ENCODE measurements around the gene KRTAP2-3.
"Not testable (repeated sequence)": the region's sequence is repeated elsewhere in the genome, so short reads cannot be mapped to it uniquely, and the experiment has no call there.

KRTAP2-3 gene

GRCh38 chr17:41098042-41098441 is 38.1 kb upstream of the KRTAP2-3 start, which contains the start of gene KRTAP4-8:
Gene KRTAP4-8, minus strand, starts transcription at chr17:41098142. Its CDS starts 58 bp downstream, at chr17:41098084.
- Histone ChIP-seq H3K27ac (ENCODE audit: low read depth, low read length) (no peak within 1 kb of the TSS), H3K36me3 (ENCODE audit: control insufficient read depth in 5 of 5, insufficient read depth in 5 of 5, low read length in 5 of 5) (no peaks in the 10 kb centered on the region), H3K4me1 (ENCODE audit: control insufficient read depth in 5 of 5, insufficient read depth in 5 of 5, low read length in 5 of 5) (no peaks in the 10 kb centered on the region), H3K9me3 (ENCODE audit: control insufficient read depth in 5 of 5, low read length in 5 of 5) (no peaks in the 10 kb centered on the region), H3K4me3 (ENCODE audit: low read depth in 1 of 5, low read length in 5 of 5) (no peak within 1 kb of the TSS), H3K9ac (ENCODE audit: low read length in 5 of 5) (no peak within 1 kb of the TSS), H3K27me3 (ENCODE audit: control insufficient read depth in 5 of 5, insufficient read depth in 4 of 5, low read length in 5 of 5) (peaks cover 0 to 2% (median 0%) of the 10 kb centered on the region in 5 donors)

GRCh38 chr17:41096055-41096454 is 36.1 kb upstream of the KRTAP2-3 start:
- no peak overlapping the region for H3K9ac ChIP-seq (ENCODE audit: low read length in 5 of 5)
- H3K27ac ChIP-seq (ENCODE audit: low read depth, low read length), result no peak overlapping the region
- no peaks in the 10 kb centered on the region for H3K9me3 ChIP-seq (ENCODE audit: control insufficient read depth in 5 of 5, low read length in 5 of 5)
- no peaks in the 10 kb centered on the region for H3K36me3 ChIP-seq (ENCODE audit: control insufficient read depth in 5 of 5, insufficient read depth in 5 of 5, low read length in 5 of 5)
- H3K27me3 ChIP-seq (ENCODE audit: control insufficient read depth in 5 of 5, insufficient read depth in 4 of 5, low read length in 5 of 5), result peaks cover 0 to 2% (median 0%) of the 10 kb centered on the region in 5 donors
- no peaks in the 10 kb centered on the region for H3K4me1 ChIP-seq (ENCODE audit: control insufficient read depth in 5 of 5, insufficient read depth in 5 of 5, low read length in 5 of 5)
- H3K4me3 ChIP-seq (ENCODE audit: low read depth in 1 of 5, low read length in 5 of 5), result no peak overlapping the region

GRCh38 chr17:41088760-41089352 is 28.9 kb upstream of the KRTAP2-3 start:
- H3K4me3 ChIP-seq (ENCODE audit: low read depth in 1 of 5, low read length in 5 of 5); H3K27ac ChIP-seq (ENCODE audit: low read depth, low read length); H3K4me1 ChIP-seq (ENCODE audit: control insufficient read depth in 5 of 5, insufficient read depth in 5 of 5, low read length in 5 of 5); H3K36me3 ChIP-seq (ENCODE audit: control insufficient read depth in 5 of 5, insufficient read depth in 5 of 5, low read length in 5 of 5); H3K9ac ChIP-seq (ENCODE audit: low read length in 5 of 5); H3K9me3 ChIP-seq (ENCODE audit: control insufficient read depth in 5 of 5, low read length in 5 of 5); H3K27me3 ChIP-seq (ENCODE audit: control insufficient read depth in 5 of 5, insufficient read depth in 4 of 5, low read length in 5 of 5): not testable (repeated sequence)

DNA sequence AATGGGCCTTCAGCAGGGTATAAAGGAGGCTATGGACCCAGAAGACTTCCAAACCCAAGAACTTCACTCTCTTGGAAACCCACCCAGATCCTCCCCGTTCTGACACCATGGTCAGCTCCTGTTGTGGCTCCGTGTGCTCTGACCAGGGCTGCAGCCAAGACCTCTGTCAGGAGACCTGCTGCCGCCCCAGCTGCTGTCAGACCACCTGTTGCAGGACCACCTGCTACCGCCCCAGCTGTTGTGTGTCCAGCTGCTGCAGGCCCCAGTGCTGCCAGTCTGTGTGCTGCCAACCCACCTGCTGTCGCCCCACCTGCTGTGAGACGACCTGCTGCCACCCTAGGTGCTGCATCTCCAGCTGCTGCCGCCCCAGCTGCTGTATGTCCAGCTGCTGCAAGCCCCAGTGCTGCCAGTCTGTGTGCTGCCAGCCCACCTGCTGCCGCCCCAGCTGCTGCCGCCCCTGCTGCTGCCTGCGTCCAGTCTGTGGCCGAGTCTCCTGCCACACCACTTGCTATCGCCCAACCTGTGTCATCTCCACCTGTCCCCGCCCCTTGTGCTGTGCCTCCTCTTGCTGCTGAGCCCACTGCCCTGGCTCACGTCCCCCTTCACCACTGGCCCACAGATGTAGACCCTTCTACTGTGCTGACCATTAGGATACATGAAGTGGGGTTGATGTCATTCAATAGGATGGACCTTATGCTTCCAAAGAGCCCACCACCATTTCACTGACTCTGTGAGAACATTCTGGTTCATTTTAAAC is 24.4 kb upstream of the KRTAP2-3 start, which contains the start of gene KRTAP4-7:
KRTAP4-7 (plus strand) TSS at position 51 of the 757 bp plus-strand sequence; CDS start at position 108, 57 bp downstream.
- H3K27me3 ChIP-seq (ENCODE audit: control insufficient read depth in 5 of 5, insufficient read depth in 4 of 5, low read length in 5 of 5); H3K9me3 ChIP-seq (ENCODE audit: control insufficient read depth in 5 of 5, low read length in 5 of 5): not testable (repeated sequence)

DNA sequence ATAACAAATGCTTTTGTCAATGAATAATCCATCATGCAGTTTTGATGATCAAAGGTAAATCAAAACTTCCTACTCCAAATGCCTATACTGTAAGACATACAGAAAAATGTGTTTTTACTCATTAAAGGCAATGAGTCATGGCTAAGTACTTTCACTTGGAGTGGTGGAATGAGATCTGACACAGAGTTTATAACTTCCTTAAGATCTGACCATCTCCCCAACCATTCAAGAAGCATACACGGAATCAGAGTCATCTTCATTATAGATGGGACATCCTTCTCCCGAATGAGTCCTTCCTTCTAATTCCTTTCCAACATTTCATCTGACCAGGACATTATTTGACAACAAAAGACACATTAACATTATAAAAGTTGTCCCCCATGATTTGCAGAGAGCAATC is 23.5 kb upstream of the KRTAP2-3 start:
- not testable (repeated sequence) for H3K36me3 ChIP-seq (ENCODE audit: control insufficient read depth in 5 of 5, insufficient read depth in 5 of 5, low read length in 5 of 5); H3K9me3 ChIP-seq (ENCODE audit: control insufficient read depth in 5 of 5, low read length in 5 of 5); H3K9ac ChIP-seq (ENCODE audit: low read length in 5 of 5); H3K27ac ChIP-seq (ENCODE audit: low read depth, low read length); H3K27me3 ChIP-seq (ENCODE audit: control insufficient read depth in 5 of 5, insufficient read depth in 4 of 5, low read length in 5 of 5); H3K4me3 ChIP-seq (ENCODE audit: low read depth in 1 of 5, low read length in 5 of 5); H3K4me1 ChIP-seq (ENCODE audit: control insufficient read depth in 5 of 5, insufficient read depth in 5 of 5, low read length in 5 of 5)

More for the DNA sequence above, 24.4 kb upstream of the KRTAP2-3 start, which contains the start of gene KRTAP4-7:
- H3K27ac ChIP-seq (ENCODE audit: low read depth, low read length); H3K4me1 ChIP-seq (ENCODE audit: control insufficient read depth in 5 of 5, insufficient read depth in 5 of 5, low read length in 5 of 5); H3K4me3 ChIP-seq (ENCODE audit: low read depth in 1 of 5, low read length in 5 of 5); H3K9ac ChIP-seq (ENCODE audit: low read length in 5 of 5); H3K36me3 ChIP-seq (ENCODE audit: control insufficient read depth in 5 of 5, insufficient read depth in 5 of 5, low read length in 5 of 5): not testable (repeated sequence)

- Histone ChIP-seq H3K27me3 (ENCODE audit: control insufficient read depth in 5 of 5, insufficient read depth in 4 of 5, low read length in 5 of 5) (no peaks in the 10 kb centered on the region), H3K9ac (ENCODE audit: low read length in 5 of 5) (no peak overlapping the region), H3K36me3 (ENCODE audit: control insufficient read depth in 5 of 5, insufficient read depth in 5 of 5, low read length in 5 of 5) (no peaks in the 10 kb centered on the region), H3K27ac (ENCODE audit: low read depth, low read length) (no peak overlapping the region), H3K9me3 (ENCODE audit: control insufficient read depth in 5 of 5, low read length in 5 of 5) (no peaks in the 10 kb centered on the region), H3K4me3 (ENCODE audit: low read depth in 1 of 5, low read length in 5 of 5) (no peak overlapping the region), H3K4me1 (ENCODE audit: control insufficient read depth in 5 of 5, insufficient read depth in 5 of 5, low read length in 5 of 5) (no peaks in the 10 kb centered on the region)
These were observed 22.7 kb upstream of the KRTAP2-3 start for GRCh38 chr17:41082626-41083025.

- Histone ChIP-seq H3K9ac (ENCODE audit: low read length in 5 of 5) (no peak overlapping the region), H3K9me3 (ENCODE audit: control insufficient read depth in 5 of 5, low read length in 5 of 5) (no peaks in the 10 kb centered on the region), H3K4me1 (ENCODE audit: control insufficient read depth in 5 of 5, insufficient read depth in 5 of 5, low read length in 5 of 5) (no peaks in the 10 kb centered on the region), H3K36me3 (ENCODE audit: control insufficient read depth in 5 of 5, insufficient read depth in 5 of 5, low read length in 5 of 5) (no peaks in the 10 kb centered on the region), H3K27ac (ENCODE audit: low read depth, low read length) (no peak overlapping the region), H3K4me3 (ENCODE audit: low read depth in 1 of 5, low read length in 5 of 5) (no peak overlapping the region), H3K27me3 (ENCODE audit: control insufficient read depth in 5 of 5, insufficient read depth in 4 of 5, low read length in 5 of 5) (no peaks in the 10 kb centered on the region)
These were observed 16.9 kb upstream of the KRTAP2-3 start for GRCh38 chr17:41076788-41077187.

- Histone ChIP-seq H3K27me3 (ENCODE audit: control insufficient read depth in 5 of 5, insufficient read depth in 4 of 5, low read length in 5 of 5) (no peaks in the 10 kb centered on the region), H3K9ac (ENCODE audit: low read length in 5 of 5) (no peak overlapping the region)
These were observed 13.8 kb upstream of the KRTAP2-3 start for GRCh38 chr17:41073676-41074075.

DNA sequence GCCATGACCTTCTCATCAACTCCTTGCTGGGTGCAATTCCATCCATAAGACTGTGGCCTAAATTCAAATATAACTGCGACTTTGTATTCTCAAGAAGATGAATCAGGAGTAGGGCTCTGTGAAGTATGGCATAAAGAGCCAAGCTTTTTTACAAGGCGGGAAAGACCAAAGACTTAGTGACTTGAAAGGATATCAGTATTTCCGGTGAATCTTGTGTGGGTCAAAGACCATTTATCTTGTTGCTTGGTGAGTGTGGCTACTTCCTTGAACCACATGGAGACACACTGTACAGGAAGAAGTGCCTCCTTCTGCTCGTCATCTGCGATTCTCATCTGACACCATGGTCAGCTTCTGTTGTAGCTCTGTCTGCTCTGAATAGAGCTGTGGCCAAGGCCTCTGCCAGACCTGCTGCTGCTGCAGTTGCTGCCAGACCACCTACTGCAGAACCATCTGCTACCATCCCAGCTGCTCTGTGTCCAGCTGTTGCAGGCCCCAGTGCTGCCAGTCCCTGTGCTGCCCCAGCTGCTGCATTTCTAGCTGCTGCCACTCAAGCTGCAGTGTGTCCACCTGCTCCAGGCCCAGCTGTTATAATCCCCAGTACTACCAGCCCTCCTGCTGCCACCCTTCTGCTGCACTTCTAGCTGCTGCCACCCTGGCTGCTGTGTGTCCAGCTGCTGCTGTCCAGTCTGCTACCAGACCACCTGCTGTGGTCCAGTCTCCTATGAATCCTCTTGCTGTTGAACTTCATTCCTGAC is 11.9 kb upstream of the KRTAP2-3 start:
- Histone ChIP-seq H3K27ac (ENCODE audit: low read depth, low read length) (no peak overlapping the region), H3K4me3 (ENCODE audit: low read depth in 1 of 5, low read length in 5 of 5) (no peak overlapping the region), H3K9ac (ENCODE audit: low read length in 5 of 5) (no peak overlapping the region)

More at GRCh38 chr17:41073676-41074075, 13.8 kb upstream of the KRTAP2-3 start:
- Histone ChIP-seq H3K4me1 (ENCODE audit: control insufficient read depth in 5 of 5, insufficient read depth in 5 of 5, low read length in 5 of 5) (no peaks in the 10 kb centered on the region), H3K36me3 (ENCODE audit: control insufficient read depth in 5 of 5, insufficient read depth in 5 of 5, low read length in 5 of 5) (no peaks in the 10 kb centered on the region), H3K27ac (ENCODE audit: low read depth, low read length) (no peak overlapping the region), H3K9me3 (ENCODE audit: control insufficient read depth in 5 of 5, low read length in 5 of 5) (no peaks in the 10 kb centered on the region), H3K4me3 (ENCODE audit: low read depth in 1 of 5, low read length in 5 of 5) (no peak overlapping the region)

DNA sequence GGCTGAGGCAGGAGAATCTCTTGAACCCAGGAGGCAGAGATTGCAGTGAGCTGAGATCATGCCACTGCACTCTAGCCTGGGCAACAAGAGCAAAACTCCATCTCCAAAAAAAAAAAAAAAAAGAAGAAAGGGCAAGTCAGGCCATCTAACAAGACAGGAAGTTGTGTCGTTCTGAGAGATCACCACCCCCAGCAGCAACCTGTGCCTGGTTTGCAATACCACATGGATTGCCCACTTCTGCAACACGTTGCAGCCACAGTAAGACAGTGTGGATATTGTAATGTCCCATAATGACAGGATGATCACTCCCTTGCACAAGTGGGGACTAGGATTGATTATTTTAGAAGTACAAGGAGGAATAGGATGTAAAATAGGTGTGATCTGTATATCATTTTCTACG is 9.1 kb upstream of the KRTAP2-3 start:
- H3K4me3 ChIP-seq (ENCODE audit: low read depth in 1 of 5, low read length in 5 of 5), result no peak overlapping the region
- no peak overlapping the region for H3K27ac ChIP-seq (ENCODE audit: low read depth, low read length)
- no peak overlapping the region for H3K9ac ChIP-seq (ENCODE audit: low read length in 5 of 5)
- no peaks in the 10 kb centered on the region for H3K4me1 ChIP-seq (ENCODE audit: control insufficient read depth in 5 of 5, insufficient read depth in 5 of 5, low read length in 5 of 5)
- no peaks in the 10 kb centered on the region for H3K9me3 ChIP-seq (ENCODE audit: control insufficient read depth in 5 of 5, low read length in 5 of 5)
- no peaks in the 10 kb centered on the region for H3K27me3 ChIP-seq (ENCODE audit: control insufficient read depth in 5 of 5, insufficient read depth in 4 of 5, low read length in 5 of 5)
- H3K36me3 ChIP-seq (ENCODE audit: control insufficient read depth in 5 of 5, insufficient read depth in 5 of 5, low read length in 5 of 5), result no peaks in the 10 kb centered on the region

More for the DNA sequence above, 11.9 kb upstream of the KRTAP2-3 start:
- no peaks in the 10 kb centered on the region for H3K36me3 ChIP-seq (ENCODE audit: control insufficient read depth in 5 of 5, insufficient read depth in 5 of 5, low read length in 5 of 5)
- no peaks in the 10 kb centered on the region for H3K27me3 ChIP-seq (ENCODE audit: control insufficient read depth in 5 of 5, insufficient read depth in 4 of 5, low read length in 5 of 5)
- no peaks in the 10 kb centered on the region for H3K4me1 ChIP-seq (ENCODE audit: control insufficient read depth in 5 of 5, insufficient read depth in 5 of 5, low read length in 5 of 5)
- no peaks in the 10 kb centered on the region for H3K9me3 ChIP-seq (ENCODE audit: control insufficient read depth in 5 of 5, low read length in 5 of 5)
